CD4-positive, alpha-beta T cell treated with Interleukin-4 for 1 hour (primary cell): ENCODE data around the gene TSHZ2.

Experiments
- DNase-seq, 2 donors: peaks; one replicate each; pipeline ENCODE4 v3.0.0-alpha.2; 2020 to 2022

TSHZ2 gene

DNA sequence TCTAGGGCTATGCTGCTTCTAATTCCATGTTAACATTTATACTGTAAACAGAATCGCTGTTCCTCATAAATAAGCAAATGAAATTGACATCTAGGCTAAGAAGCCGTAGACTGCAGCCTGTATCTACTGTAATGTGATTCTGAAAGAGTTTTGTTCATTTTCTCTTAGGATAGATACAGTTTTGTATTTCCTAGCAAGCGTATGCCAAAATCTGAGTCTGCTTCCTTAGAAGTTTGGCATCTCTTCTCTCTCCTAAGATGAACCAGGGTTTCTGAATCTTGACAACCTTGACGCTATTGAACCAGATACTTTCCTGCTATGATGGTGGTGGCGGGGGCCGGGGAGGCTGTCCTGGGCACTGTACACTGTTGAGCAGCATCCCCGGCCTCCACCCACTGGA is 198.0 kb downstream of the TSHZ2 start:
- no peak for DNase-seq

- no peak for DNase-seq
Measured at GRCh38 chr20:53171065-53171464, 198.9 kb downstream of the TSHZ2 start.

DNA sequence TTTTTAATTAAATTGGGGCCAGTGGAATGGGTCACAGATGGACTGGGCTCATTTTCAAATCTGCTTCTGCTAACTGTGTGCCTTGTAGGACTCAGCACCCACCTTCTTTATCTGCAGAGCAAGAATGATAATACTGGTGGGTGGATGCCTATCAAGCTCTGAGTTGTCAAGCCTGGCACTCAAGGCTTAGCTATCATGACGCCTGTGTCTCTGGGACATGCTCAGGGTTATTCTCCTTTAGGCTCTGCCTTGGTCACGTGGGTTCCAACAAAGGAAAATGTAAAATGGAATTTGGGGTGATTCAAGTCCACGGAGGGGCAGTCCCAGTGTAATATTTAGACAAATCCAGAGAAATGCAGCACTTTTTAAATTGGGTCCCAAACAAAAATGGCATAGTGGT is 202.3 kb downstream of the TSHZ2 start:
- no peak for DNase-seq

DNA sequence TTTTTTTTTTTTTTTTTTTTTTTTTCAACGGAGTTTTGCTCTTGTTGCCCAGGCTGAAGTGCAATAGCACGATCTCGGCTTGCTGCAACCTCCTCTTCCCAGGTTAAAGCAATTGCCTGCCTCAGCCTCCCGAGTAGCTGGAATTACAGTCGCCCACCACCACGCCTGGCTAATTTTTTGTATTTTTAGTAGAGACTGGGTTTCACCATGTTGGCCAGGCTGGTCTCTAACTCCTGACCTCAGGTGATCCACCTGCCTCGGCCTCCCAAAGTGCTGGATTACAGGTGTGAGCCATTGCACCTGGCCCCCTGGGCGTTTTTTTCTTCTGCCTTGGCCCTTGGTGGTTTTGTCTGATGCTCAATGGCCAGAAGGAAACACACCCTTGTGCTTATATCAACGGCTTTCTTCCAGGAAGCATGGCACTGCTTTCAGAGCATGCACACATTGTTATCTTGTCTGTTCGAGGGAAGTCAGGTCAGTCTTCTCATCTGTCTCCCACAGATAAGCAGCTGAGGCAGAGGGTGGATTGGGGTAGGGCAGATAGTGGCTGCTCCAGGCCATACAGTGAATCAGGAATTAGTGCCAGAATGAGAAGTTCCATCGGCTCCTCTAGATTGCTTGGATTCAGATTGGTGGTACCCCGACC is 203.1 kb downstream of the TSHZ2 start:
- DNase-seq, result no peak

DNA sequence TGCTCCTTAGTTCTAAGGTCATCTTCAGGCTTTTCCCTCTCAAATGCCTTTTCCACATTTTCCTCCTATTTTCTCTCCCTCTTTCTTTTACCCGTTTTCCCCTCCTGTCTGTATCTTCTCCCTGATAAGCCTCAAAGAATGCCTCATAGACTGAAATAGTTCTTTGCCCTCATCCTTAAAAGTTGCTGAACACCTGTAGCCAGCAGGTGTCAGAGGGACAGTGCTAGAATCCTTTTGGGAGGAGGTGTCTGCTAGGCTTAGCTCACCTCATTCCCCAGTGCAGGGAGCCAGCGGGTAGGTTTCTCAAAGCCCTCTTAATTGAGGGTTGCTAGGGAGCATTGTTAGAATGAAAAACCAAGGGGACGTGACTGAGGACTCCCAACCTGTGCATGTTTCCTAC is 204.0 kb downstream of the TSHZ2 start:
- DNase-seq, result no peak

DNA sequence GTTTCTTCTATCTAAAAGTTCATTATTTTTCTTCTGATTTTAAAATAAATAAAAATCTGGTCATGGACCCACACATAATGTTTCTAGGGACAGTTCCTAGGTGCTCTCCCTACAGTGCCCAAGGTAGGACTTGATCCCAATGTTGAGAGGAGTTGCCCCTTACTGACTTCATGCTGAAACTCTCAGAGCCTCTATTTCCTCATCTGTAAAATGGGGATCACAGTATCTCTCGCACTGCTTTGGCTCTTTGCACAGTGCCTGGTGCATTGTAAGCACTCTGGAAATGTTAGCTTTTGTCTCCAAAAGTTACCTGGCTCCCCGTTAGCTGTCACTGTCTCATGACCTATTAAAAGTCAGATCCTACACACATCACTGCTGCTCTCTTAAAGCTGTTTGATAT is 205.5 kb downstream of the TSHZ2 start:
- no peak for DNase-seq

- DNase-seq, result no peak
Measured at GRCh38 chr20:53179749-53180148, 207.6 kb downstream of the TSHZ2 start.

GRCh38 chr20:53180928-53181362 is 208.8 kb downstream of the TSHZ2 start:
- DNase-seq, result no peak

DNA sequence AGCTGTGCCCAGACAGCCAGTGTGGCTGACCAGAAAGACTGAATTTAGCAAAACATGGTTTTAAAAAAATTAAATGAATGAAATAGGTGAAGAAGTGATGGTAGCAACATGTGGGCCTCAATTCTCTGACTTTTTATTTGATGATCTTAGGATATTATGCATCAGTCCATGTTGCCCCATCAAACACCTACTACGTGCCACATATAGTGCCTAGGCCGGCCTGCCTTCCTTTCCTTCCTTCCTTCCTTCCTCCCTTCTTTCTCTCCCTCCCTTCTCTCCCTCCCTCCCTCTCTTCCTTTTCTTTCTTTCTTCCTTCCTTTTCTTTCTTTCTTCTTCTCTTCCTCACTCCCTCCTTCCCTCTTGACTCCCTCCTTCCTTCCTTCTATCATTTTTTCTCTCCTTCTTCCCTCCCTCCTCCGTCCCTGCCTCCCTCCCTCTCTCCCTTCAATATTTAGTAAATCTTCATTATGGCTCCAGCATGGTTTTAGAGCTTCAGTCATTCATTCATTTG is 209.8 kb downstream of the TSHZ2 start:
- no peak for DNase-seq

GRCh38 chr20:53183181-53183580 is 211.0 kb downstream of the TSHZ2 start:
- no peak for DNase-seq

DNA sequence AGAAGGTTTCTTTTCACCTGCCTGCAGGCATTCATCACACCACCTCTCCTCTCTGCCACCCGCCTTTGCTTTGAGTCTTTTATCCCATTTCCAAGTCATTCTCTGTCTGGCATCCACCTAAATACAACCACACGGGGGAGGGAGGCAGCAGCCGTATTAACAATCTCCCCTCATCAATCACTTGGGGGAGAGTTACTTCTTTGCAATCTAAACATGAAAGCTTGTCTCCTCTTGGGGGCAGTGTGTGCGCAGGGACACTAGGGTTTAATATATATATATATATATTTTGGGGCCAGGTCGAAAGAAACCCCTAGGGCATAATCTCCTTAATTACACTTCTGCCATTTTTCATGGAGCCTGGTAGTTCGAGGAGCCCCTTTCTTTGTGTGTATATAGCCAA is 214.5 kb downstream of the TSHZ2 start:
- no peak for DNase-seq

- DNase-seq, result no peak
Measured at GRCh38 chr20:53187392-53188068, 215.4 kb downstream of the TSHZ2 start.

DNA sequence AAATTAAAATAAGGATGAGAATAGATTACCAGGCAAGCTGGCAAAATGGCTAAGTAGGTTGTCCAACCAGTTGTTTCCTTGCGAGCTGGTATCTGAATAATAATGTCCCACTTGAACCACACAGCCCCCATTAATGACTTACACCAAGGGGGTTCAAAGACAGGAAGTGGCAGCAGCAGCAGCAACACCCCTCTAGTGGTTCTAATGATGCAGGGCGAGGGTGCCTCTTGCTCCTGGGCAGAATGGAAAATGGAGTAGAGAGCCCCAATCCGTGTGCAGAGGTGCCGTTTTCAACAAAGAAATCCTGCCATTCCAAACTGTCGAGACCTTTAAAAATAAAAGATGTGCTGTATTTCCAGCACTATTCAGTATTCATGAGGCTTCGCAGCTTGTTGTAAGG is 218.1 kb downstream of the TSHZ2 start:
- no peak for DNase-seq

DNA sequence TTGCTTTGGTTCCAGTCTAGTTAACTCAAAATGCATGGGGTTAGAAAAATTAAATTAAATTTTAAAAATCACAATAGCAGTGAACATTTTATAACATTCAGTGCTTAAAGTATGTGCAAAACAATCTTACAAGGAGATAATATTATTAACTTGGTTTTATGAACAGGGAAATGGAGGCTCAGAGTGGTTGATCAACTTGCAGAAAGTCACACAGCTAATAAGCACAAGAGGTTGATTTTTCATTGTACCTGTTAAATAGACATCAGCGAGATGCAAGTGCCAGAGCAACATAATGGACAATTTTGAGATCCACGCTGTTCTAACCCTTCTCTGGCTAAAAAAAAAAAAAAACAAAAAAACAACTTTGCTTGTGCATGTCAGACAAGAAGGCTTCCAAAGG is 219.8 kb downstream of the TSHZ2 start:
- no peak for DNase-seq

DNA sequence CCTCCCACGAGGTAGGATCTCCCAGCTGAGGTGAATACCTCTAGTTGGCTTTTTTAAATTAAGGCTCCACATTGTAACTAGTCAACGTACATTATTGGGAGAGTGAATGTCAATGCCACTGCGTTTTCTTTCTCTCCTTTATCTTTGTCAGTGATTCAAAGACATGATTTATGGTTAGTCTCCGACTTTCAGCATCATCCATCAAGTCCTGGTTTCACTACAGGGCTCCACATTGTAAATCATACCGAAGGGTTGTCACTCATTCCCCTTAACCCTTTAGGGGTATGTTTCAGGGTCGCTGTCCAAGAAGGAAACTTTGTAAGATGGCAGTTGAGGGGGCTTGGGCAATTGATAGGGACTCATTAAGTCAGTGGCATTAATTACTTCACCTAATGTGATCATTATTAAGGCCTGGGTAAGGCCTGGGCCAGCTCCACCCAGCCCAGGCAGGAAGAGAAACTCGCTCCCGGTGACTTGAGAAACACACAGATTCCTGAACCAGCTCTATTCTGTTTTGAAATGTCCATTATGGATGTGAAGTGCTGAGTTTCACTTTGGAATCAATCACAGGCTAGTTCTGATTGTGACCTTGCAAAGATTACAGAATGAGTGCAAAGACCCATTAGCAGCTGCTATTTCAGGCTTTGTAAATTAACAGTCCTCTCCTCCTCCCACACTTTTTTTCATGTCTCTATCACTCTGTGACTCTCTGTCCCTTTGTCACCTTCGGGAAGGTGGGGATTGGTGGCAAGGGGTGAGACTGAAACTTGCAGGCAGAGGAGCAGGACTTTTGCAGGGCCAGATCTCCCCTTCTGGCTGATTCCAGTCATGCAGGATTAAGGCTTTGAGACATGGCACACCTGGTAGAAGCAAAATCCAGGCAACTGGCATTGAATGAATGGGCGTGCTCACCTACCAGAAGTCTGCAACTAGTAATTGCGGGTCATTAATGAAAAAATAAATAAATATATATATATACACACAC is 222.4 kb downstream of the TSHZ2 start:
- DNase-seq, result no peak

GRCh38 chr20:53195876-53196610 is 223.9 kb downstream of the TSHZ2 start:
- DNase-seq, result no peak

- no peak for DNase-seq
Measured at GRCh38 chr20:53201588-53201987, 229.4 kb downstream of the TSHZ2 start.

- DNase-seq, result no peak
Measured at GRCh38 chr20:53202777-53203176, 230.6 kb downstream of the TSHZ2 start.

- DNase-seq, result no peak
Measured at GRCh38 chr20:53205046-53205445, 232.9 kb downstream of the TSHZ2 start.

DNA sequence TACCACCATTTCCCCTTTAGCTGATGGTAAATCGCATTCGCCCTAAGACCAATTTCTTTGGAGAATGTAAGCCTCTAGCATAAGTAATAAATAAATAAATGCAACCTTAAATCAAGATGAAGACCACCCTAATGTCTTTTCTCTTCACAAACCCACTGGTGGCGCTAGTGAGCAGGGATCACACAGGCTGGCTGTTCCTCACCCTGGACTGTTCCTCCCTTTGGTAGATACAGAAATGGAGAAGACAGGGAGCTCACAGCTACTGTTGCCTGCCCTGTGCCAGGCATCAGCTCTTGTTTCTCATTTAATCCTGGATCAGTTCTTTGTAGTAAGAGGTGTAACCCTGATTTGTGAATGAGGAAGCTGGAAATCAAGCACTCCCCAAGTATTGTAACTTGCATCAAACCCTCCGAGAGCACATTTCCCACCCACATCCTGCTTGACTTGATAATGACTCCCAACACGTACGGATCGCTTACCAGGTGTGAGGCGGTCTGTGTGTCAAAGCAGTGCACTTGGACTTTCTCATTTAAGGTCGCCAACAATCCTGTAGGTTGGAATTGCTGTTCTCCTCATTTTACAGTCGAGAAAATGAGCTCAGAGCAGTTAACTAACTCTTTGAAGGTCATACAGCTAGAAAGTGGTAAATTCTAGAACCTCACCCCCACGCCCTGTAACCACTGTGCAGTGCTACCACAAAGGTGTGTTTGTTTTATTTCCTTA is 236.1 kb downstream of the TSHZ2 start:
- peak in 1 of 2 donors; percentile 29 for DNase-seq

- no peak for DNase-seq
Measured at GRCh38 chr20:53210041-53210440, 237.9 kb downstream of the TSHZ2 start.

GRCh38 chr20:53210931-53211330 is 238.8 kb downstream of the TSHZ2 start:
- no peak for DNase-seq
